Measurements from ENCODE around the gene FAM219A. TPM values are rescaled to one million over a fixed set of nuclear protein-coding genes. Genes with fewer than 3 reads are reported as not detected.
"Not testable (repeated sequence)": the region's sequence is repeated elsewhere in the genome, so short reads cannot be mapped to it uniquely, and the experiment has no call there.

FAM219A gene
- total RNA-seq, 1 donor from 2014 or later: 13.4 TPM

DNA sequence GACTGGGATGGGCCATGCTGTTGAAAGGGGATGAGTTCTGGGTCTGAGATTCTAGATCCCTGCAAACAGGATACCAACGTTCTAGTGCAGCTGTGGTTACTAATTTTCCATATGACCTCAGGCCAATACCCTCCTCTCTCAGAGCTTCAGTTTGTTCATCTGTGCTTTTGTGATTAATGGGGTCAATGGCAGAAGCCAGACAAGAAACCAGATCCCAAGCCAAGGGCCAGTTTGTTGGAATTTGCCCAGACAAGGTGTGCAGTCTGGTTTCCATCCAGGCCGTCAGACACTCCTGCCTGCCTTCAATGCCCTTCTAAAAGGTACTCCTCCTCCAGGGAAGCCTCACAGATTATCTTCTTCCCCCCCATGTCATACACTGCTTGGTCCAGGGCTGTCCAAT is 93.1 kb downstream of the FAM219A start:
- DNase-seq (ENCODE audit: extremely low spot score, unreplicated experiment): no peak
- Mint-ChIP-seq H3K4me3 (no peak overlapping the region), H3K4me1 (ENCODE audit: unreplicated experiment) (peaks cover 22% of the 10 kb centered on the region), H3K27ac (no peak overlapping the region), H3K9me3 (peaks cover 17% of the 10 kb centered on the region), H3K27me3 (no peaks in the 10 kb centered on the region), H3K36me3 (peaks cover 20% of the 10 kb centered on the region)
- no peak for TF ChIP-seq CTCF (conservative IDR thresholded peaks at IDR 0.05)

DNA sequence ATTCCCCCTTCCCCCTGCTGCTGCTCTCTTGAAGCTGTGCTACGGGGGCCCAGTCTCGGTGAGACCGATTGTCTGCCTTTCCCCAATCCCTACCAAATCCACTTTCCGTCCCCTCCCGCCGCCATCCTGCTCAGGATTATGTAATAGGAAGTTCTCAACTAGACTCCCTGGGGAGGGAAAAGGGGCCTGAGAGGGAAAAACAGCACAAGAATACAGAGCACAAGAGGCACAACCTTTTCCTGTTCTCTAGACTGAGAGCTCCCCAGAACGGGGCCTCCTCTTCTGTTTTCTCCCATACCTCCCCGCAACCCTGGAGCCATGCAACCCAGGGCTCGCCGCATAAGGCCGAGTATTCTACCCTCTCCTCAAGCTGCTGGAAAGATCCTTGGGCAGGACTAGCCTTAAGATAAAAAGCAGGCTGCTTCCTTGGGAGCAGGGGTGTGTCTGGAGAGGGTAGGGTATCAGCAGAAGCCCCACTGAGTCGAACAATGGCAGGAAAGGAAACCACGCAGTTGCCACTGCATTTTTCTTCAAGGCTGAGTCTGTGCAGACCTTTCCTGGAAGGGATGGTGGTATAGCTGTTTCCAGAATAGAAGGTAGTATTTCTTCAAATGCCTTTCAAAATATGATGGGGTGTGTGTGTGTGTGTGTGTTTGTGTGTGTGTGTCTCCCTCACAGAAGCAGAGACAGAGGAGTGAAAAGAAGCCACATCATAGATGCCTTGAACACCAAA is 94.6 kb downstream of the FAM219A start:
- H3K9me3 Mint-ChIP-seq: peaks cover 15% of the 10 kb centered on the region
- no peak for DNase-seq (ENCODE audit: extremely low spot score, unreplicated experiment)
- peak overlapping the region; percentile 49 for H3K4me3 Mint-ChIP-seq
- H3K36me3 Mint-ChIP-seq: peaks cover 14% of the 10 kb centered on the region
- H3K4me1 Mint-ChIP-seq (ENCODE audit: unreplicated experiment): peaks cover 18% of the 10 kb centered on the region
- H3K27me3 Mint-ChIP-seq: no peaks in the 10 kb centered on the region
- TF ChIP-seq CTCF (conservative IDR thresholded peaks at IDR 0.05): no peak
- peak overlapping the region; percentile 66 for H3K27ac Mint-ChIP-seq

- no peak for DNase-seq (ENCODE audit: extremely low spot score, unreplicated experiment)
- Mint-ChIP-seq H3K4me3 (no peak overlapping the region), H3K27me3 (no peaks in the 10 kb centered on the region), H3K9me3 (peaks cover 15% of the 10 kb centered on the region), H3K27ac (no peak overlapping the region), H3K4me1 (ENCODE audit: unreplicated experiment) (peaks cover 18% of the 10 kb centered on the region), H3K36me3 (peaks cover 9% of the 10 kb centered on the region)
- TF ChIP-seq CTCF (conservative IDR thresholded peaks at IDR 0.05): no peak
Measured at GRCh38 chr9:34362614-34363214, 95.7 kb downstream of the FAM219A start.

DNA sequence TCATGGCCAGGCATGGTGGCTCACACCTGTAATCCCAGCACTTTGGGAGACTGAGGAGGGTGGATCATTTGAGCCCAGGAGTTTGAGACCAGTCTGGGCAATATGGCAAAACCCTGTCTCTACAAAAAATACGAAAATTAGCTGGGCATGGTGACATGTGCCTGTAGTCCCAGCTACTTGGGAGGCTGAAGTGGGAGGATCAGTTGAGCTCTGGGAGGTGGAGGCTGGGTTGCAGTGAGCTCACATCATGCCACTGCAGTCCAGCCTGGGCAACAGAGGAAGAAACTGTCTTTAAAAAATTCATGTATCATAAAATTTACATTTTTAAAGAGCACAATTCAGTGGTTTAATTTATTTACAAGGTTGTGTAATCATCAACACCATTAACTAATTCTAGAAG is 105.4 kb downstream of the FAM219A start:
- H3K4me3 Mint-ChIP-seq; H3K36me3 Mint-ChIP-seq; DNase-seq (ENCODE audit: extremely low spot score, unreplicated experiment); H3K27me3 Mint-ChIP-seq; H3K9me3 Mint-ChIP-seq; H3K27ac Mint-ChIP-seq; H3K4me1 Mint-ChIP-seq (ENCODE audit: unreplicated experiment): not testable (repeated sequence)

GRCh38 chr9:34352122-34352652 is 106.2 kb downstream of the FAM219A start:
- not testable (repeated sequence) for H3K36me3 Mint-ChIP-seq; H3K9me3 Mint-ChIP-seq; H3K27ac Mint-ChIP-seq; H3K27me3 Mint-ChIP-seq; H3K4me3 Mint-ChIP-seq; H3K4me1 Mint-ChIP-seq (ENCODE audit: unreplicated experiment); DNase-seq (ENCODE audit: extremely low spot score, unreplicated experiment)

DNA sequence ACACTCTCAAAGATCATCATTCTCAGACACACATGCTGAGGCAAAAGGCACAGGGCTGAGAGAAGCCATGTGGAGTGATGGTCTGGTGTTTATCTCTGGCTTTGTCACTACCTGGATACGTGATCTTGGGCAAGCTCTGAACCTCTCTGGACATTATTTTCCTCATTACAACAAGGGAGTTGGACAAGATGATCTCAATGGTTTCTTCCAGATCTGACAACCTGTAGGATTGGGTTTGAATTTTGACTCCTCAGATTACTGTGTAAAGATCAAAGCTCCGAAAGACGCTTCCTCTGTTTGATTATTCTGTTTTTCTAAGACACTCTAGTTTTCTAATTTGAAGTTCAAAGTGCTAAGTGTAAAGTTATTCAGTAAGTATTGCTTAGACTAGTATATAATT is 109.0 kb downstream of the FAM219A start:
- Mint-ChIP-seq H3K4me1 (ENCODE audit: unreplicated experiment) (peaks cover 8% of the 10 kb centered on the region), H3K36me3 (peaks cover 8% of the 10 kb centered on the region), H3K4me3 (no peak overlapping the region), H3K27ac (no peak overlapping the region), H3K9me3 (no peaks in the 10 kb centered on the region), H3K27me3 (no peaks in the 10 kb centered on the region)
- no peak for DNase-seq (ENCODE audit: extremely low spot score, unreplicated experiment)
- TF ChIP-seq CTCF (conservative IDR thresholded peaks at IDR 0.05): no peak

Other genes starting within 250 kb of the FAM219A start
- 3.5 and 9.6 TPM in 2 replicates for gene KIF24, start 129.3 kb downstream of the FAM219A start, total RNA-seq (ENCODE audit: low replicate concordance)
- 25.1 and 25.4 TPM in 2 replicates for gene NUDT2, start 129.0 kb downstream of the FAM219A start, total RNA-seq (ENCODE audit: low replicate concordance)
- gene MYORG, start 81.7 kb downstream of the FAM219A start, total RNA-seq (ENCODE audit: low replicate concordance): 11.6 and 24.5 TPM in 2 replicates
- gene DNAI1, start 235 bp upstream of the FAM219A start, total RNA-seq (ENCODE audit: low replicate concordance): 0.69 and 4.4 TPM in 2 replicates
- 0.95 and 5.5 TPM in 2 replicates for gene ENHO, start 64.4 kb upstream of the FAM219A start, total RNA-seq (ENCODE audit: low replicate concordance)
- gene CNTFR, start 131.2 kb upstream of the FAM219A start, total RNA-seq (ENCODE audit: low replicate concordance): 3.5 and 24.2 TPM in 2 replicates
- 30.2 and 31.8 TPM in 2 replicates for gene RPP25L, start 153.5 kb upstream of the FAM219A start, total RNA-seq (ENCODE audit: low replicate concordance)
- 81.6 and 93.4 TPM in 2 replicates for gene DCTN3, start 161.9 kb upstream of the FAM219A start, total RNA-seq (ENCODE audit: low replicate concordance)
- 0.26 TPM in 1 of 2 replicates, not detected in the other for gene ARID3C, start 170.5 kb upstream of the FAM219A start, total RNA-seq (ENCODE audit: low replicate concordance)
- 59.0 and 79.7 TPM in 2 replicates for gene SIGMAR1, start 179.2 kb upstream of the FAM219A start, total RNA-seq (ENCODE audit: low replicate concordance)
- 48.8 and 70.5 TPM in 2 replicates for gene GALT, start 188.1 kb upstream of the FAM219A start, total RNA-seq (ENCODE audit: low replicate concordance)
- gene IL11RA, start 193.6 kb upstream of the FAM219A start, total RNA-seq (ENCODE audit: low replicate concordance): 10.8 and 53.8 TPM in 2 replicates
- 0.43 and 1.1 TPM in 2 replicates for gene CCL27, start 204.1 kb upstream of the FAM219A start, total RNA-seq (ENCODE audit: low replicate concordance)
- gene CCL19, start 232.7 kb upstream of the FAM219A start, total RNA-seq (ENCODE audit: low replicate concordance): not detected in 2 replicates

All from type B pancreatic cell (in vitro differentiated cells).